Activated T-helper 17 cell treated with anti-CD3 and anti-CD28 coated beads, Interleukin-2, amount 50 U/mL, for 72 hours (primary cell): ENCODE data around the gene MAGED1. TPM values are rescaled to one million over a fixed set of nuclear protein-coding genes. Genes with fewer than 3 reads are reported as not detected.

ENCODE experiments used
- ATAC-seq: fragments of 150-1000 bp; cut with Tn5 transposase; replicated peaks from 2 replicates; pipeline ENCODE4 v1.10.0; 2021; ENCODE audit warnings: mild to moderate bottlenecking, moderate library complexity
- H3K27ac Mint-ChIP-seq: one replicate; pipeline ENCODE4 v1.8.0; 2022; ENCODE audit warnings: mixed read lengths
- H3K27me3 Mint-ChIP-seq: one replicate; pipeline ENCODE4 v1.8.0; 2022; ENCODE audit warnings: mixed read lengths
- H3K36me3 Mint-ChIP-seq: one replicate; pipeline ENCODE4 v1.8.0; 2022; ENCODE audit warnings: low read depth, mild to moderate bottlenecking, mixed read lengths
- H3K4me1 Mint-ChIP-seq: one replicate; pipeline ENCODE4 v1.8.0; 2022; ENCODE audit warnings: mixed read lengths
- H3K4me3 Mint-ChIP-seq: one replicate; pipeline ENCODE4 v1.8.0; 2022; ENCODE audit warnings: mild to moderate bottlenecking, mixed read lengths
- H3K9me3 Mint-ChIP-seq: one replicate; pipeline ENCODE4 v1.8.0; 2022; ENCODE audit warnings: mixed read lengths
- total RNA-seq, 2 donors: library from RNA; stranded (reverse); gene quantifications; one replicate each; pipeline ENCODE4 v1.2.3, GENCODE V29; 2022

The MAGED1 gene
- 10 to 100 TPM; 40.0 to 40.4 TPM for total RNA-seq

- H3K4me1 Mint-ChIP-seq = peaks cover 8% of the 10 kb centered on the region
- ATAC-seq = peak; percentile 94
- H3K9me3 Mint-ChIP-seq = no peaks in the 10 kb centered on the region
- H3K36me3 Mint-ChIP-seq = peaks cover 31% of the 10 kb centered on the region
- peak within 1 kb of the TSS; percentile 88 for H3K4me3 Mint-ChIP-seq
- H3K27me3 Mint-ChIP-seq = no peaks in the 10 kb centered on the region
- H3K27ac Mint-ChIP-seq = peak within 1 kb of the TSS; percentile 96
Observed at GRCh38 chrX:51892921-51893745, at the start of gene MAGED1. TSS of gene MAGED1 (plus strand) at chrX:51893623. CDS start at chrX:51894305, 682 bp downstream.

DNA sequence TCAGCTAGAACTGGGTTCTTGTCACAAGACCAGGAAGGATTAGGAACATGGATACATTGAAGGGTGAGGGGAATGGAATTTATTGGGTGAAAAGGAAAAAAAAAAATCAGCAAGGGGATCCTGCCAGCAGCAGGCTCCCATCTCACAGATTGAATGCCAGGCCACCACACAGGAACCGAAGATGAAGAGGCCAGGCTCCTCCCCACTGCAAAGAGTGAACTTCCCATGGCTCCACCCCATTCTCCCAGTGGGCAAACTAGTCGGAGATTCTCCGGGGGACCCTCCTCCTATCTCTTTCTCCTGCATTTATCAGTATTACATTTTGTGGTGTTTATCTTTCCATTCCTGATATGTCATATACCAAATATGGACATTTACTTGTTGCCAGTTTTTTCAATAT, 46.0 kb upstream of the MAGED1 start:
- ATAC-seq = no peak
- peaks cover 35% of the 10 kb centered on the region for H3K36me3 Mint-ChIP-seq
- no peaks in the 10 kb centered on the region for H3K9me3 Mint-ChIP-seq
- H3K27me3 Mint-ChIP-seq = no peaks in the 10 kb centered on the region
- H3K4me1 Mint-ChIP-seq = no peaks in the 10 kb centered on the region
- H3K4me3 Mint-ChIP-seq = no peak overlapping the region
- H3K27ac Mint-ChIP-seq = no peak overlapping the region

DNA sequence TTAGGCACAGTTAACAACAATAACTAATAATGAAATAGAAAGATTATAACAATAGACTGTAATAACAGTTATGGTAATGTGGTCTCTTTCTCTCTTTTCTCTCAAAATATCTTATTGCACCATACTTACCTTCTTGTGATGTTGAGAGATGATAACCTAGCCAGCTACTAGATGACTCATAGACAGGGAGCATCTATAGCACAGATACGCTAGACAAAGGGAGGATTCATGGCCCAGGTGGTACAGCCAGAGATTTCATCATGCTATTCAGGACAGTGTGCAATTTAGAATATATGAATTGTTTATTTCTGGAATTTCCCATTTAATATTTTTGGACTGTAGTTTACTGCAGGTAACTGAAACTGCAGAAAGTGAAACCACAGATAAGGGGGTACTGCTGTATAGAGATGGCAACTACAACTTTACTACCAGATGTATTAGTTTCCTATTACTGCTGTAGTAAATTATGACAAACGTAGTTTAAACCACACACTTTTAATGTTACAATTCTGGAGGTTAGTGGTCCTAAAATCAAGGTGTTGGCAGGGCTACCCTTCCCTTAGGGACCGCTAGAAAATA, 41.8 kb upstream of the MAGED1 start:
- H3K4me1 Mint-ChIP-seq = no peaks in the 10 kb centered on the region
- peaks cover 49% of the 10 kb centered on the region for H3K36me3 Mint-ChIP-seq
- no peak overlapping the region for H3K27ac Mint-ChIP-seq
- H3K27me3 Mint-ChIP-seq = no peaks in the 10 kb centered on the region
- no peak for ATAC-seq
- H3K4me3 Mint-ChIP-seq = no peak overlapping the region
- peaks cover 5% of the 10 kb centered on the region for H3K9me3 Mint-ChIP-seq

GRCh38 chrX:51852096-51852495, 41.3 kb upstream of the MAGED1 start:
- no peak for ATAC-seq

DNA sequence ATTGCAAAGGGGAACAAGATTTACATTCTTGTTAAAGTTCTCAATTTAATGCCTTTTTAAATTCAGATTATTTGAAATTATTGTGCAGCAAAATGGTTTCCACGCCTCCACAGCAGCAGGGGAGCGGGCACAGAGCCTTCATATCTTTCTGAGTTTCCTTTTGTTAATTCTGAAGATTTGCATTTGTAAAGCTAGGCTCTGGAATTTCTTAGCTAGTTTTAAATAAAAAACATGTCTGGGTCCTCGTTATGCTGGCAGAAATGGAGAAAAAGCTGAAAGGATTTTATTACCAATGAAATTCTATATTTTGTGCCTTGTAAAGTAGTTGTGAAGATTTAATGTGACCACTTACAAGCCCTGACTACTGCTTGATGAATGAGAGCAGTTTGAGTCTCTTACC, 40.8 kb upstream of the MAGED1 start:
- H3K27me3 Mint-ChIP-seq = no peaks in the 10 kb centered on the region
- H3K4me3 Mint-ChIP-seq = no peak overlapping the region
- no peak for ATAC-seq
- no peak overlapping the region for H3K27ac Mint-ChIP-seq
- peaks cover 5% of the 10 kb centered on the region for H3K9me3 Mint-ChIP-seq
- no peaks in the 10 kb centered on the region for H3K4me1 Mint-ChIP-seq
- H3K36me3 Mint-ChIP-seq = peaks cover 56% of the 10 kb centered on the region

More at GRCh38 chrX:51852096-51852495, 41.3 kb upstream of the MAGED1 start:
- Mint-ChIP-seq H3K36me3 (peaks cover 51% of the 10 kb centered on the region), H3K27ac (no peak overlapping the region), H3K4me1 (no peaks in the 10 kb centered on the region), H3K9me3 (peaks cover 5% of the 10 kb centered on the region), H3K27me3 (no peaks in the 10 kb centered on the region), H3K4me3 (no peak overlapping the region)

- Mint-ChIP-seq H3K4me3 (no peak overlapping the region), H3K27me3 (no peaks in the 10 kb centered on the region), H3K36me3 (peaks cover 57% of the 10 kb centered on the region), H3K27ac (no peak overlapping the region), H3K4me1 (no peaks in the 10 kb centered on the region), H3K9me3 (peaks cover 5% of the 10 kb centered on the region)
- no peak for ATAC-seq
Observed at GRCh38 chrX:51853251-51853650, 40.2 kb upstream of the MAGED1 start.

DNA sequence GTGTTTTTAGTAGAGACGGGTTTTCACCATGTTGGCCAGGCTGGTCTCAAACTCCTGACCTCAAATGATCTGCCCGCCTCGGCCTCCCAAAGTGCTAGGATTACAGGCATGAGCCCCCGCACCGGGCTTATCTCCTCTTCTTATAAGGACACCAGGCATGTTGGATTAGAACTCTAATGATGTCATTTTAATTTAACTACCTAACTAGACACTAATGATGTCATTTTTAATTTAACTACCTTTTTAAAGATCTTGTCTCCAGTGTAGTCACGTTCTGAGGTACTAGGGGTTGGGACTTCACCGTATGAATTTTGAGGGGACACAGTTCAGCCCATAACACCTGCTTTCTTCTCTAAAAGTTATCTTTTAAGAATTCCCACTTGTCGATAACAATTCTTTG, 37.7 kb upstream of the MAGED1 start:
- H3K27ac Mint-ChIP-seq = no peak overlapping the region
- H3K9me3 Mint-ChIP-seq = peaks cover 5% of the 10 kb centered on the region
- no peak for ATAC-seq
- no peak overlapping the region for H3K4me3 Mint-ChIP-seq
- H3K4me1 Mint-ChIP-seq = no peaks in the 10 kb centered on the region
- peaks cover 57% of the 10 kb centered on the region for H3K36me3 Mint-ChIP-seq
- H3K27me3 Mint-ChIP-seq = no peaks in the 10 kb centered on the region

- Mint-ChIP-seq H3K9me3 (peaks cover 5% of the 10 kb centered on the region), H3K36me3 (peaks cover 51% of the 10 kb centered on the region), H3K27me3 (no peaks in the 10 kb centered on the region), H3K27ac (no peak overlapping the region), H3K4me3 (no peak overlapping the region), H3K4me1 (no peaks in the 10 kb centered on the region)
- ATAC-seq = no peak
Observed at GRCh38 chrX:51857159-51857733, 36.2 kb upstream of the MAGED1 start.

- no peaks in the 10 kb centered on the region for H3K27me3 Mint-ChIP-seq
- no peak overlapping the region for H3K4me3 Mint-ChIP-seq
- ATAC-seq = no peak
- H3K27ac Mint-ChIP-seq = no peak overlapping the region
- peaks cover 32% of the 10 kb centered on the region for H3K36me3 Mint-ChIP-seq
- no peaks in the 10 kb centered on the region for H3K4me1 Mint-ChIP-seq
- peaks cover 4% of the 10 kb centered on the region for H3K9me3 Mint-ChIP-seq
Observed at GRCh38 chrX:51860679-51861078, 32.7 kb upstream of the MAGED1 start.

DNA sequence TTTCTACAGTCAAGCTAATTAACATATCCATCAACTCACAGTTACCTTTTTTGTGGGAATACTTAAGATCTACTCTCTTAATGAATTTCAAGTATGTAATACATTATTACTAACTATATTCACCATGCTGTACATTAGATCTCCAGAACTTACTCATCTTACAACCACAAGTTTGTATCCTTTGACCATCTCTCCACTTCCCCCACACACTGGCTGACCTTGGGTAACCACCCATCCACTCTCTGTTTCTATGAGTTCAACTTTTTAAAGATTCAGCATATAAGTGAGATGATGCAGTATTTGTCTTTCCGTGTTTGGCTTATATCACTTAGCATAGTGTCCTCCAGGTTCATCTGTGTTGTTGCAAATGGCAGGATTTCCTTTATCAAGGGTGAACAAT, 30.5 kb upstream of the MAGED1 start:
- no peaks in the 10 kb centered on the region for H3K4me1 Mint-ChIP-seq
- no peak overlapping the region for H3K4me3 Mint-ChIP-seq
- ATAC-seq = peak; percentile 48

GRCh38 chrX:51866210-51866609, 27.2 kb upstream of the MAGED1 start:
- no peak overlapping the region for H3K4me3 Mint-ChIP-seq
- no peaks in the 10 kb centered on the region for H3K27me3 Mint-ChIP-seq
- peaks cover 19% of the 10 kb centered on the region for H3K36me3 Mint-ChIP-seq
- peaks cover 4% of the 10 kb centered on the region for H3K9me3 Mint-ChIP-seq
- no peak overlapping the region for H3K27ac Mint-ChIP-seq
- no peaks in the 10 kb centered on the region for H3K4me1 Mint-ChIP-seq
- no peak for ATAC-seq

More for the DNA sequence above, 30.5 kb upstream of the MAGED1 start:
- Mint-ChIP-seq H3K9me3 (peaks cover 4% of the 10 kb centered on the region), H3K27me3 (no peaks in the 10 kb centered on the region), H3K27ac (no peak overlapping the region), H3K36me3 (peaks cover 12% of the 10 kb centered on the region)

GRCh38 chrX:51867626-51868025, 25.8 kb upstream of the MAGED1 start:
- ATAC-seq = no peak
- Mint-ChIP-seq H3K4me1 (no peaks in the 10 kb centered on the region), H3K9me3 (peaks cover 4% of the 10 kb centered on the region), H3K27me3 (no peaks in the 10 kb centered on the region), H3K27ac (no peak overlapping the region), H3K36me3 (peaks cover 19% of the 10 kb centered on the region), H3K4me3 (no peak overlapping the region)

GRCh38 chrX:51870354-51870753, 23.1 kb upstream of the MAGED1 start:
- Mint-ChIP-seq H3K27ac (no peak overlapping the region), H3K4me1 (peaks cover 3% of the 10 kb centered on the region)

GRCh38 chrX:51874123-51874522, 19.3 kb upstream of the MAGED1 start:
- Mint-ChIP-seq H3K9me3 (no peaks in the 10 kb centered on the region), H3K27me3 (no peaks in the 10 kb centered on the region), H3K4me1 (peaks cover 3% of the 10 kb centered on the region), H3K36me3 (peaks cover 7% of the 10 kb centered on the region), H3K4me3 (no peak overlapping the region), H3K27ac (no peak overlapping the region)
- ATAC-seq = no peak

More at GRCh38 chrX:51870354-51870753, 23.1 kb upstream of the MAGED1 start:
- Mint-ChIP-seq H3K4me3 (no peak overlapping the region), H3K9me3 (no peaks in the 10 kb centered on the region), H3K27me3 (no peaks in the 10 kb centered on the region), H3K36me3 (peaks cover 7% of the 10 kb centered on the region)
- ATAC-seq = no peak

- peaks cover 3% of the 10 kb centered on the region for H3K4me1 Mint-ChIP-seq
Observed at GRCh38 chrX:51876441-51876840, 17.0 kb upstream of the MAGED1 start.

More at GRCh38 chrX:51876441-51876840, 17.0 kb upstream of the MAGED1 start:
- no peaks in the 10 kb centered on the region for H3K36me3 Mint-ChIP-seq
- no peaks in the 10 kb centered on the region for H3K27me3 Mint-ChIP-seq
- no peak for ATAC-seq
- no peak overlapping the region for H3K4me3 Mint-ChIP-seq
- H3K27ac Mint-ChIP-seq = no peak overlapping the region
- H3K9me3 Mint-ChIP-seq = no peaks in the 10 kb centered on the region
